Panc1 (cell line): Measurements from ENCODE around the gene ADTRP.

Experiments
- CTCF ChIP-seq: fragments of 450-650 bp; IDR thresholded peaks from 2 replicates; pipeline ENCODE4 v1.5.1; 2017; ENCODE audit warnings: mild to moderate bottlenecking
- REST ChIP-seq, 2 experiments: IDR thresholded peaks; 2 replicates each; pipeline ENCODE4 v1.6.1; 2011 to 2012; ENCODE audit warnings: low read depth in 2 of 2, control low read depth in 1 of 2, low read length in 1 of 2, mild to moderate bottlenecking in 1 of 2, moderate library complexity in 1 of 2; ENCODE audit not compliant: insufficient read depth in 1 of 2

- TF ChIP-seq REST (IDR thresholded peaks at IDR 0.05; ENCODE audit: insufficient read depth in 1 of 2, low read depth in 2 of 2, low read length in 1 of 2) (no peak), CTCF (no peak)
Measured at GRCh38 chr6:11754625-11755271, 23.9 kb downstream of the ADTRP start.
